Measurements from ENCODE around the gene CYTH1. TPM values are rescaled to one million over a fixed set of nuclear protein-coding genes. Genes with fewer than 3 reads are reported as not detected.

CYTH1 gene
- total RNA-seq, 4 donors from 2014 or later = 42.1 to 86.7 (median 67.5) TPM

DNA sequence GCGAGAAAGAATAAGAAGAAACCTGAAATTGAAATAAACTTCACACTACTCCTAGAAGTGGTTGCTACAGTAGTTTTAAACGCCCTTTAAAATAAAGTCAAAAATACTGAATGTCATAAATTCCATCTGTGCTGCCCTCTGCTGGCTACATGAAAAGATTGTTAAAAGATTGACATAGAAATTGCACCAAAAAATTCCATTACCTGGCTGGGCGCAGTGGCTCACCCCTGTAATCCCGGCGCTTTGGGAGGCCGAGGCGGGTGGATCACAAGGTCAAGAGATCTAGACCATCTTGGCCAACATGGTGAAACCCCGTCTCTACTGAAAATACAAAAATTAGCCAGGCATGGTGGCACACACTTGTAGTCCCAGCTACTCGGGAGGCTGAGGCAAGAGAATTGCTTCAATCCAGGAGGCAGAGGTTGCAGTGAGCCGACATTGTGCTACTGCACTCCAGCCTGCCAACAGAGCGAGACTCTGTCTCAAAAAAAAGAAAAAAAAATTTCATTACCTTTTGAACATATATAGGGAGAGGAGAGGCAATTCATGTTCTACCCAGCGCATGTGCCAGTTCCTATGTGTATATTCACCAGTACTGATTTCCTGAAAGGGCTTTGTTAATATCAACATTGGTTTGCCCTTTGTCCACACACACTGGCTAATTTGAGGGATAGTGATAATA is 36.5 kb downstream of the CYTH1 start:
- Histone ChIP-seq H3K9me3 (no peaks in the 10 kb centered on the region), H3K27me3 (no peaks in the 10 kb centered on the region), H3K27ac (peak overlapping the region in 2 of 4 donors; percentile 17 to 33), H3K4me1 (peaks cover 30 to 78% (median 52%) of the 10 kb centered on the region in 3 donors), H3K36me3 (peaks cover 0 to 21% (median 0%) of the 10 kb centered on the region in 3 donors), H3K4me3 (no peak overlapping the region)
- TF ChIP-seq, protein P1, sequence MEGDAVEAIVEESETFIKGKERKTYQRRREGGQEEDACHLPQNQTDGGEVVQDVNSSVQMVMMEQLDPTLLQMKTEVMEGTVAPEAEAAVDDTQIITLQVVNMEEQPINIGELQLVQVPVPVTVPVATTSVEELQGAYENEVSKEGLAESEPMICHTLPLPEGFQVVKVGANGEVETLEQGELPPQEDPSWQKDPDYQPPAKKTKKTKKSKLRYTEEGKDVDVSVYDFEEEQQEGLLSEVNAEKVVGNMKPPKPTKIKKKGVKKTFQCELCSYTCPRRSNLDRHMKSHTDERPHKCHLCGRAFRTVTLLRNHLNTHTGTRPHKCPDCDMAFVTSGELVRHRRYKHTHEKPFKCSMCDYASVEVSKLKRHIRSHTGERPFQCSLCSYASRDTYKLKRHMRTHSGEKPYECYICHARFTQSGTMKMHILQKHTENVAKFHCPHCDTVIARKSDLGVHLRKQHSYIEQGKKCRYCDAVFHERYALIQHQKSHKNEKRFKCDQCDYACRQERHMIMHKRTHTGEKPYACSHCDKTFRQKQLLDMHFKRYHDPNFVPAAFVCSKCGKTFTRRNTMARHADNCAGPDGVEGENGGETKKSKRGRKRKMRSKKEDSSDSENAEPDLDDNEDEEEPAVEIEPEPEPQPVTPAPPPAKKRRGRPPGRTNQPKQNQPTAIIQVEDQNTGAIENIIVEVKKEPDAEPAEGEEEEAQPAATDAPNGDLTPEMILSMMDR (IDR thresholded peaks at IDR 0.05) = peak; percentile 50 to 70 (median 56)
- no peak for TF ChIP-seq POLR2A (IDR thresholded peaks at IDR 0.05)
- intact Hi-C loops (cut with DNase I) = no loop called here
- 41 to 65% methylated on average over 11 to 12 of the region's 12 CpGs for WGBS, 2 donors
- DNase-seq = no peak

- Histone ChIP-seq H3K27ac (no peak overlapping the region), H3K4me1 (peaks cover 19 to 64% (median 35%) of the 10 kb centered on the region in 3 donors), H3K4me3 (no peak overlapping the region), H3K27me3 (no peaks in the 10 kb centered on the region), H3K36me3 (peaks cover 0 to 25% (median 0%) of the 10 kb centered on the region in 3 donors), H3K9me3 (no peaks in the 10 kb centered on the region)
- WGBS, 2 donors = 87 to 95% methylated on average over 5 of the region's 5 CpGs
- TF ChIP-seq POLR2A (IDR thresholded peaks at IDR 0.05) = no peak
- TF ChIP-seq, protein P1 (IDR thresholded peaks at IDR 0.05) = no peak
- intact Hi-C loops (cut with DNase I) = no loop called here
- DNase-seq = no peak
These were observed 39.2 kb downstream of the CYTH1 start for GRCh38 chr17:78742901-78743300.

DNA sequence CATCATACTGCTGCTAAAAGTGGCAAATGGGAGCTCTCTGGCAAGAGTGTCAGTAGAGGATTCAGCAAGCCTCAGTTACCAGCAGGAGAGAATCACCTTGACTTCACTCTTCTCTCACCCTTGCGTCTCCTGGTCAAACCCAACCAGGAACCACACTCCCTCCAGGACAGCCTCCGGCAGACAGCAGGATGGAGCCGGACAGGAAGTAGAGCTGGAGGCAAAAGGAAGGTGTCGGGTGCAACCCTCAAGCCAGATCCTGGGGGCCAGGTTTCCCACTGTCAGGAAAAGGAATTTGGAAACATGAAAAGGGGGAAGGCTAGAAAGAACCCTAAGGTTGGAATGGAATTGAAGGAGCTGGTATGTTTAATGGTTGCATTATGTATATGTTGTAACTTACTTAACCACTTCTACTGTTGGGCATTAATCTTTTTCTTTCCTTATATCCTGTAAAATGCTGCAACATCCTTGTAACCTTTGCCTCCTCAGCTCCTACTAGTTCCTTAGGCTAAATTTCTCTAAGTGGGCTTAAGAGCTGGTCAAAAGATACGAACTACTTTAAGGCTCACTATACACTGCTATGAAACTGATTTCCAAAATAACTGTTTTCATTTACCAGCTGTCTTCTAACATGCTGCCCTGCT is 40.3 kb downstream of the CYTH1 start:
- Histone ChIP-seq H3K4me1 (peaks cover 18 to 63% (median 31%) of the 10 kb centered on the region in 3 donors), H3K9me3 (no peaks in the 10 kb centered on the region), H3K27me3 (no peaks in the 10 kb centered on the region), H3K36me3 (peaks cover 0 to 25% (median 0%) of the 10 kb centered on the region in 3 donors), H3K27ac (no peak overlapping the region), H3K4me3 (no peak overlapping the region)
- 72 to 81% methylated on average over 4 to 5 of the region's 5 CpGs for WGBS, 2 donors
- TF ChIP-seq, protein P1 (IDR thresholded peaks at IDR 0.05) = no peak
- TF ChIP-seq POLR2A (IDR thresholded peaks at IDR 0.05) = no peak
- intact Hi-C loops (cut with DNase I) = no loop called here
- DNase-seq = no peak

- Histone ChIP-seq H3K4me1 (peaks cover 19 to 60% (median 29%) of the 10 kb centered on the region in 3 donors), H3K27me3 (no peaks in the 10 kb centered on the region), H3K36me3 (peaks cover 0 to 25% (median 0%) of the 10 kb centered on the region in 3 donors), H3K4me3 (no peak overlapping the region), H3K27ac (peak overlapping the region in 1 of 4 donors; percentile 18), H3K9me3 (no peaks in the 10 kb centered on the region)
- TF ChIP-seq, protein P1 (IDR thresholded peaks at IDR 0.05) = no peak
- no peak for TF ChIP-seq POLR2A (IDR thresholded peaks at IDR 0.05)
- intact Hi-C loops (cut with DNase I) = no loop called here
- no peak for DNase-seq
- 76 to 86% methylated on average over 9 of the region's 9 CpGs for WGBS, 2 donors
These were observed 42.6 kb downstream of the CYTH1 start for GRCh38 chr17:78739331-78739931.

DNA sequence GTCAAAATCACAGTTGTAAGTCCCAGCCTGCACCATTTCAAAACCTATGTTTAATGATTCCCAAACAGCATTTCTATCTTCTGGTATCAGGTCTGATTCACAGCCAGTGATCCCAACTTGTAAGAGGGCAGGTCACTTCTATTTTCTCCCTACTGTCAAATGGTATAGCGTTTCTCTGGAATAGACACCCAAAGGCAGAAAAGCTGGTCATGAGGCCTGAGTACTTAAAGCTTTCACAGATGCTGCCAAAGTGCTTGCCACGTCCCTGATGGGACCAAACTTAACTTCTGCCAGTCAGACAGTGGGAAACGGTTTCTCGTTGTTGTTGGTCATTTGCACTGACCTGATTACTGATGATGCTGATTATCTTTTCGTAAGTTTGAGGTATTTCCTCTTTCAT is 43.4 kb downstream of the CYTH1 start:
- TF ChIP-seq POLR2A (IDR thresholded peaks at IDR 0.05) = no peak
- TF ChIP-seq, protein P1 (IDR thresholded peaks at IDR 0.05) = no peak
- WGBS, 2 donors = 63 to 72% methylated on average over 5 of the region's 5 CpGs
- H3K27me3 ChIP-seq = no peaks in the 10 kb centered on the region
- H3K27ac ChIP-seq = no peak overlapping the region
- no peak for DNase-seq
- intact Hi-C loops (cut with DNase I) = no loop called here
- H3K4me3 ChIP-seq = no peak overlapping the region
- peaks cover 0 to 18% (median 0%) of the 10 kb centered on the region in 3 donors for H3K36me3 ChIP-seq
- no peaks in the 10 kb centered on the region for H3K9me3 ChIP-seq
- peaks cover 25 to 67% (median 34%) of the 10 kb centered on the region in 3 donors for H3K4me1 ChIP-seq
